ENCODE data around the gene UBLCP1.

GRCh38 chr5:159223469-159223868 lies 39.6 kb upstream of the UBLCP1 start:
- TF ChIP-seq POLR2AphosphoS5 (IDR thresholded peaks at IDR 0.05; ENCODE audit: borderline replicate concordance, low read depth, low read length) (no peak), EZH2 (IDR thresholded peaks at IDR 0.05) (no peak)
